Measurements from ENCODE around the gene BANF1. TPM values are rescaled to one million over a fixed set of nuclear protein-coding genes. Genes with fewer than 3 reads are reported as not detected.

BANF1 gene
- total and polyA plus RNA-seq, 9 of the 15 experiments (the other 6 are each of a cell fraction or from before 2014, with no cell fraction given) = 108 to 651 (median 263) TPM

- ATAC-seq (no peak), FAIRE-seq (no peak), DNase-seq (ENCODE audit: extremely low read depth in 1 of 4, low spot score in 3 of 4) (no peak)
- 69% methylated on average over 15 of the region's 16 CpGs for WGBS (ENCODE audit: insufficient coverage, low coverage, missing lambda C conversion rate)
- Histone ChIP-seq H3K36me3 (ENCODE audit: control insufficient read depth, insufficient read depth, low read length) (peaks cover 22% of the 10 kb centered on the region; the same call in 2 of the 3 replicates), H3K27ac (ENCODE audit: extremely low read depth, low read depth, low read length) (no peak overlapping the region), H4K20me1 (replicated peaks; ENCODE audit: control insufficient read depth, insufficient read depth, low read length) (no peaks in the 10 kb centered on the region), H3K9me1 (ENCODE audit: control insufficient read depth, insufficient read depth, low read length) (no peaks in the 10 kb centered on the region), H3K4me1 (replicated peaks in 1 of 2; ENCODE audit: control insufficient read depth in 2 of 2, insufficient read depth in 2 of 2, low read length in 2 of 2) (peaks cover 0 to 16% of the 10 kb centered on the region in 2 experiments; a peak in 1 of 5 replicates), H3K9me3 (replicated peaks; ENCODE audit: control insufficient read depth, insufficient read depth, low read depth, low read length) (no peaks in the 10 kb centered on the region), H3K79me2 (ENCODE audit: control insufficient read depth, insufficient read depth, low read length) (no peaks in the 10 kb centered on the region), H3K9ac (ENCODE audit: insufficient read depth in 1 of 2, low read depth in 2 of 2, low read length in 2 of 2) (peak overlapping the region in 1 of 2 experiments; percentile 52; a peak in 2 of 4 replicates), H3K27me3 (ENCODE audit: control insufficient read depth in 2 of 2, insufficient read depth in 2 of 2, low read length in 2 of 2) (no peaks in the 10 kb centered on the region), H3K4me2 (ENCODE audit: insufficient read depth, low read length) (no peak overlapping the region), H2AFZ (ENCODE audit: low read depth, low read length) (no peak overlapping the region), H3K4me3 (no peak overlapping the region)
- ChIA-PET CTCF (ENCODE audit: low intra/inter-chr PET ratio) (no interaction called here), POLR2A (interaction anchor here (0.7 to 1.5 kb wide), 3 partner anchors 90 to 481 kb away, joined by 3 to 5 read pairs (median 3); partner anchors contain the start of gene CCDC85B)
- in situ Hi-C loops (cut with MboI) = no loop called here
- TF ChIP-seq ZBED1 (IDR thresholded peaks at IDR 0.05) = no peak
- TF ChIP-seq CBX2 (IDR thresholded peaks at IDR 0.05; ENCODE audit: insufficient read depth, low read length, poor library complexity, severe bottlenecking) = no peak
- no peak for TF ChIP-seq RNF2 (IDR thresholded peaks at IDR 0.05)
- TF ChIP-seq ELF4 (CRISPR knock-in tag; IDR thresholded peaks at IDR 0.05) = no peak
- TF ChIP-seq ZNF699 (CRISPR knock-in tag; IDR thresholded peaks at IDR 0.05; ENCODE audit: insufficient replicate concordance) = no peak
- TF ChIP-seq TEAD2 (tag; IDR thresholded peaks at IDR 0.05) = no peak
- no peak for TF ChIP-seq ERF (CRISPR knock-in tag; IDR thresholded peaks at IDR 0.05)
- no peak for TF ChIP-seq MAZ (CRISPR knock-in tag; conservative IDR thresholded peaks at IDR 0.05 in 1 of 2, IDR thresholded peaks at IDR 0.05 in 1 of 2)
- TF ChIP-seq EP300 (IDR thresholded peaks at IDR 0.05; ENCODE audit: low read length) = no peak
- no peak for TF ChIP-seq NFATC3 (IDR thresholded peaks at IDR 0.05)
- TF ChIP-seq POLR3A (IDR thresholded peaks at IDR 0.05; ENCODE audit: borderline replicate concordance, extremely low read depth, insufficient read depth, insufficient read length) = no peak
- TF ChIP-seq KAT7 (CRISPR knock-in tag; IDR thresholded peaks at IDR 0.05; ENCODE audit: borderline replicate concordance) = no peak
- TF ChIP-seq EWSR1 (IDR thresholded peaks at IDR 0.05; ENCODE audit: borderline replicate concordance, low read depth, partially characterized antibody) = no peak
- TF ChIP-seq NCOA2 (IDR thresholded peaks at IDR 0.05; ENCODE audit: partially characterized antibody in 2 of 2) = no peak
- no peak for TF ChIP-seq HDAC8 (tag; IDR thresholded peaks at IDR 0.05)
- TF ChIP-seq E2F6 (IDR thresholded peaks at IDR 0.05; ENCODE audit: borderline replicate concordance in 1 of 2, extremely low read depth in 1 of 2, insufficient read depth in 1 of 2, insufficient read length in 1 of 2, low read depth in 1 of 2, low read length in 1 of 2, poor library complexity in 1 of 2, severe bottlenecking in 1 of 2) = no peak
- intact Hi-C loops (cut with micrococcal nuclease) = loop anchor here (10.0 kb wide), 1 partner anchor 197 kb away; the partner anchor contains the start of genes AP5B1 and OVOL1
- no TSS peak for BruUV-seq (replicated peaks)
These were observed 20.1 kb upstream of the BANF1 start for GRCh38 chr11:65981972-65982823.
